ENCODE data around the gene ZSCAN10. TPM values are rescaled to one million over a fixed set of nuclear protein-coding genes. Genes with fewer than 3 reads are reported as not detected.

The ZSCAN10 gene
- total RNA-seq, 1 donor from 2014 or later, result not detected

DNA sequence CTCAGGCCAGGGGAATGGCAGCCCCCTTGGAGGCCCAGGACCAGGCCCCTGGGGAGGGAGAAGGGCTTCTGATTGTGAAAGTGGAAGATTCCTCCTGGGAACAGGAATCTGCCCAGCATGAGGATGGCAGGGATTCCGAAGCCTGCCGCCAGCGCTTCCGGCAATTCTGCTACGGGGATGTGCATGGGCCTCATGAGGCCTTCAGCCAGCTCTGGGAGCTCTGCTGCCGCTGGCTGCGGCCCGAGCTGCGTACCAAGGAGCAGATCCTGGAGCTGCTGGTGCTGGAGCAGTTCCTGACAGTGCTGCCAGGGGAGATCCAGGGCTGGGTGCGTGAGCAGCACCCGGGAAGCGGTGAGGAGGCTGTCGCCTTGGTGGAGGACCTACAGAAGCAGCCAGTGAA is 38.2 kb upstream of the ZSCAN10 start:
- TF ChIP-seq, protein P1, sequence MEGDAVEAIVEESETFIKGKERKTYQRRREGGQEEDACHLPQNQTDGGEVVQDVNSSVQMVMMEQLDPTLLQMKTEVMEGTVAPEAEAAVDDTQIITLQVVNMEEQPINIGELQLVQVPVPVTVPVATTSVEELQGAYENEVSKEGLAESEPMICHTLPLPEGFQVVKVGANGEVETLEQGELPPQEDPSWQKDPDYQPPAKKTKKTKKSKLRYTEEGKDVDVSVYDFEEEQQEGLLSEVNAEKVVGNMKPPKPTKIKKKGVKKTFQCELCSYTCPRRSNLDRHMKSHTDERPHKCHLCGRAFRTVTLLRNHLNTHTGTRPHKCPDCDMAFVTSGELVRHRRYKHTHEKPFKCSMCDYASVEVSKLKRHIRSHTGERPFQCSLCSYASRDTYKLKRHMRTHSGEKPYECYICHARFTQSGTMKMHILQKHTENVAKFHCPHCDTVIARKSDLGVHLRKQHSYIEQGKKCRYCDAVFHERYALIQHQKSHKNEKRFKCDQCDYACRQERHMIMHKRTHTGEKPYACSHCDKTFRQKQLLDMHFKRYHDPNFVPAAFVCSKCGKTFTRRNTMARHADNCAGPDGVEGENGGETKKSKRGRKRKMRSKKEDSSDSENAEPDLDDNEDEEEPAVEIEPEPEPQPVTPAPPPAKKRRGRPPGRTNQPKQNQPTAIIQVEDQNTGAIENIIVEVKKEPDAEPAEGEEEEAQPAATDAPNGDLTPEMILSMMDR (IDR thresholded peaks at IDR 0.05), result no peak
- no peaks in the 10 kb centered on the region for H3K27me3 ChIP-seq
- H3K27ac ChIP-seq, result no peak overlapping the region
- H3K36me3 ChIP-seq, result peaks cover 19% of the 10 kb centered on the region
- DNase-seq (no peak), ATAC-seq (no peak)
- H3K9me3 ChIP-seq, result no peaks in the 10 kb centered on the region
- no peak overlapping the region for H3K4me3 ChIP-seq
- peaks cover 25% of the 10 kb centered on the region for H3K4me1 ChIP-seq
- intact Hi-C loops (cut with DNase I), result no loop called here

DNA sequence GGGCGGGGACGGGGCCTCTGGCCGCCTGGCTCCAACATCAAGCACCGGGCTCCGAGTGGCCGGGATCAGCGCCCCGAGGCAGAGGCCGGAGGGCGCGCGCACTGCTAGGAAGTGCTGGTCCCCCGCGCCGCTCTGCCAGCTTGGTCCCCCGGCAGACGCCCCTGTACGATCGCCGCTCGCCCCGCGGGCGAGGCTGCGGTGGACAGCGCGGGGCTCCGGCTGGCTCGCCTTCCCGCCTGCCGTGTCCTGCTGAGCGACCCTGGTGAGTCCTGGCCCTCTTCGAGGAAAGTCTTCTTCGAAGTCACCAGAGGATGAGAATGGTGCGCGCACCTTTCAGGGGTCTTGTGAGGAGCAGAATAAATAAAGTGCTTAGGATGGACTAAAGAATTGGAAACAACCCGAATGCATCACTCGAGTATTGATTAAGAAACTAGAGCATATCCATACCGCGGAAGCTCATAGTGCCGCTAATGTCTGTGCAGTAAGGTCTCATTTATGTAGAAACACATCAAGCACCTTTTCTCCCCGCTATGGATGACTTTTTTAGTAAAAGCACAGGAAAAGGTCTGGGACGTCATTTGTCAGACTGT is 36.1 kb upstream of the ZSCAN10 start:
- Histone ChIP-seq H3K36me3 (peaks cover 19% of the 10 kb centered on the region), H3K4me3 (peak overlapping the region; percentile 89), H3K4me1 (peaks cover 25% of the 10 kb centered on the region), H3K27ac (peak overlapping the region; percentile 92), H3K9me3 (no peaks in the 10 kb centered on the region), H3K27me3 (no peaks in the 10 kb centered on the region)
- intact Hi-C loops (cut with DNase I), result no loop called here
- no peak for ATAC-seq
- DNase-seq, result no peak
- TF ChIP-seq, protein P1 (IDR thresholded peaks at IDR 0.05), result no peak

DNA sequence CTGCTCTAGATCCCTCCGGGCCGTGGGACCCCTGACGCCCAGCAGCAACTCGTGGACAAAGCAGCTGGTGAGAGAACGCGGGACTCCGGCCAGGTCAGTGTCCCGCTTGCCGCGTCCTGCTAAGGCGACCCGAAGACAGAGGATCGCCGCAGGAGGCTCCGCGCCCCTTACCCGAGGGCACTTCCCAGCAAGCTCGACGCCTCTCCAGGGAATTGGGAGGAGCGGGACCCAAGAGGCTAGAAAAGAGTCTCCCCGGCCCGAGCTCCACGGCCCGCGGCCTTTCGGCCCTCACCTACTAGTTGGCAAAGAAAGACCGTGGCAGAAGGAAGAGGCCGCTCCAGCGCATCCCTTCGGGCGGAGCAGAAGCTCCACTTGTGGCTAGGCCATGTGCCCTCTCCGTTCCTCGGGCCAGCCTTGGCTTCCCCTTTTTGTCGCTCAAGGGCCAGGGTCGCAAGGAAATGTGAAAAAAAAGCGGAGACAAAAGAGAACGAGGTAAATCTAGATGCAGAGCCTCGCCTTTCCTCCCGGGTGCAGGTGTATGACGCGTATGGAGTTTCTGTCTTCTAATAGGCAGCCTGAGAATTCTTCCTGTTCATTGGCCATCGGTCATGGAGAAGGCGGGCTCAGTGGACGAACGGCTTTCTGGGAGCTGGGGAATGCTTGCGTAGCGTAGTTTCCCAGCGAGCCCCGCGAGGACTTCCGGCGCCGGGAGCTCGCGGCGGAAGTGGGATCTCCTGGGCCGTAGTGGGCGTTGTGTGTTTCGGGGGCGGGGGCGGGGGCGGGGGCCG is 35.4 kb upstream of the ZSCAN10 start, which contains the start of gene ZNF213:
ZNF213 (plus strand) TSS at position 692 of the 788 bp plus-strand sequence. CDS start 2,252 bp downstream, outside the sequence.
- intact Hi-C loops (cut with DNase I), result no loop called here
- Histone ChIP-seq H3K4me3 (peak within 1 kb of the TSS; percentile 89), H3K27me3 (no peaks in the 10 kb centered on the region), H3K4me1 (peaks cover 32% of the 10 kb centered on the region), H3K36me3 (peaks cover 19% of the 10 kb centered on the region), H3K27ac (peak within 1 kb of the TSS; percentile 92), H3K9me3 (no peaks in the 10 kb centered on the region)
- TF ChIP-seq, protein P1 (IDR thresholded peaks at IDR 0.05), result no peak
- DNase-seq, result peak; percentile 97
- peak; percentile 97 for ATAC-seq

DNA sequence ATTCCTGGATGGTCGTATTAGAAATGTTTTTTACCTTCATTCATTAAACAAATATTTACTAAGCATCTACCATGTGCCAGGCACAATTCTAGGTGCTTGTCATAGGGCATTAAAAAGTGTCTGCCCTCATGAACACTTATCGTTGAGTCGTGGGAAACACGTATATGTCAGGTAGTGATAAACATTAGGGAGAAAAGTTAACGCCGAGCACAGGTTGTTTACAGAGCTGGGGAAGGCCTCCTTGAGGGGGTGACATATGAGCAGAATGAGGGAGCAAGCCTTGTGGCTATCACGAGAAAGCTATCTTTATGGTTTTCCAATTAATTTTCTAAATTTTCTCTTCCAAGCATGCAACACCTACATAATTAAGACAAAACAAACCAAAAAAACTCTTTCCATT is 34.8 kb upstream of the ZSCAN10 start:
- H3K4me1 ChIP-seq, result peaks cover 37% of the 10 kb centered on the region
- no peaks in the 10 kb centered on the region for H3K27me3 ChIP-seq
- TF ChIP-seq, protein P1 (IDR thresholded peaks at IDR 0.05), result no peak
- intact Hi-C loops (cut with DNase I), result no loop called here
- peak overlapping the region; percentile 89 for H3K4me3 ChIP-seq
- H3K36me3 ChIP-seq, result peaks cover 16% of the 10 kb centered on the region
- peak overlapping the region; percentile 92 for H3K27ac ChIP-seq
- ATAC-seq (no peak), DNase-seq (no peak)
- H3K9me3 ChIP-seq, result no peaks in the 10 kb centered on the region

DNA sequence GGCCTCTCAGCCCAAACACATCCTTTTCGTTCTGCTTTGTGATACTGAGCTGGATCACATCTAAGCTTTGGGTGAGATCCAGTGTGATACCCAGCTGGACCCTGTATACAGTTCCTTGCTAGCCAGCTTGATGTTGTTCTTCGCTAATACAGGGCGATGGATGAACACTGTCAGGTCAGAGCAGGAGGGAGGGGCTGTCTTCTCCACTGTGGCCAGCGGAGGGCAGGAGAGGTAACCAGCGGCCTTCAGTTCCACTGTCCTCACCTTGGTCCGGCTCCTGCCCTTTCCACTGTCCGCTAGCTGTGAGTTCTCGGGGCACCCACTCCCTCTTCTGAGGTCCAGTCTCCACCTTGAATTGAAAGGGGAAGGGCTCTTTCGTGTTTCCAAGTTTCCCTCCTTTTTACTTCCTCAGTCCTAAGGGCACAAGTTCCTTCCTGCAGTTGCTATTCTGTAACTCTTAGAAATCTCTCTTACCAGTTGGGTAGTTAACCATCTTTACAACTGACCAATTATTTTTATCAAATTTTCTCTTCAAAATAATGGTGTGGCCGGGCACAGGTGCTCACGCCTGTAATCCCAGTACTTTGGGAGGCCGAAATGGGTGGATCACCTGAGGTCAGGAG is 32.8 kb upstream of the ZSCAN10 start:
- peak; percentile 68 for DNase-seq
- H3K4me1 ChIP-seq, result peaks cover 41% of the 10 kb centered on the region
- intact Hi-C loops (cut with DNase I), result no loop called here
- peak; percentile 33 for ATAC-seq
- no peaks in the 10 kb centered on the region for H3K27me3 ChIP-seq
- TF ChIP-seq, protein P1 (IDR thresholded peaks at IDR 0.05), result peak; percentile 51
- H3K36me3 ChIP-seq, result peaks cover 12% of the 10 kb centered on the region
- H3K27ac ChIP-seq, result no peak overlapping the region
- H3K4me3 ChIP-seq, result no peak overlapping the region
- no peaks in the 10 kb centered on the region for H3K9me3 ChIP-seq

Data from upper lobe of right lung (tissue), 1 donor.